ENCODE results near the gene LGALS4.
A peak's percentile ranks its signal among the peaks of the same experiment; 100 is the strongest.
"Not testable (repeated sequence)": the region's sequence is repeated elsewhere in the genome, so short reads cannot be mapped to it uniquely, and the experiment has no call there.

LGALS4 gene

DNA sequence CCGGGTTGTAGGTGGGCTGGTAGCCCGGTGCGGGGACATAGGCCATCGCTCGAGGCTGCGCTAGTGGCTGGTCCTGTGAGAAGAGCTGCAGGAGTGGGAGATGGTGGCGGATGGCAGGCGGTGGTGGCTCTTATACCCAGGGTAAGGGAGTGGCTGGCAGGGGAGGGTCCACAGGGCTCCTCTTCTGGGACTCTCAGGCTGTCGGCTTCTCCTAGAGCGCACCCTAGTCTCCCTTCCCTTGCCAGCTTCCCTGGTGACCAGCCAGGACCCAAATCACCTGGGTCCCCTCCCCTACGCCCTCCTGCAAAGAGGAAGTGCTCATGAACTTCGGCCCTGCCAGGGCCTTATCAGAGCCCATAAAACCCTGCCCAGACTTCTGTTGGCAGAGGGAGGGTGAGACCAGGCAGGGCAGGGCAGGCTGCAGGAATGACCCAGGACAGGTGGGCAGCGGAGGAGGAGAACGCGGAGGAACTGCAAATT, at the start of gene LGALS4:
Gene LGALS4 (minus strand): TSS at position 105 of the 480 bp plus-strand sequence. CDS start 59 bp downstream, at position 46.
- POLR2A ChIA-PET: no interaction called here
- CTCF ChIA-PET: no interaction called here
- TF ChIP-seq PKNOX1 (IDR thresholded peaks at IDR 0.05): no peak
- no peak for TF ChIP-seq SP1 (IDR thresholded peaks at IDR 0.05)
- TF ChIP-seq FOXA1 (IDR thresholded peaks at IDR 0.05): no peak
- no peak for TF ChIP-seq FOXM1 (IDR thresholded peaks at IDR 0.05; ENCODE audit: borderline replicate concordance)
- peak; percentile 3 for DNase-seq (ENCODE audit: extremely low spot score)

- no peak for DNase-seq (ENCODE audit: extremely low spot score)
- TF ChIP-seq ZNF384 (IDR thresholded peaks at IDR 0.05) (no peak), FOXM1 (IDR thresholded peaks at IDR 0.05; ENCODE audit: borderline replicate concordance) (no peak), NFRKB (IDR thresholded peaks at IDR 0.05) (no peak), PKNOX1 (IDR thresholded peaks at IDR 0.05) (no peak), L3MBTL2 (conservative IDR thresholded peaks at IDR 0.05) (no peak), BHLHE40 (IDR thresholded peaks at IDR 0.05; ENCODE audit: borderline replicate concordance) (no peak), SP1 (IDR thresholded peaks at IDR 0.05) (no peak), ELF4 (IDR thresholded peaks at IDR 0.05) (no peak)
- POLR2A ChIA-PET: no interaction called here
- CTCF ChIA-PET: no interaction called here
These were observed 48.6 kb upstream of the LGALS4 start for GRCh38 chr19:38861368-38861767.

- CTCF ChIA-PET: interaction anchor here (0.7 kb wide), 1 partner anchor 29 kb away, joined by 3 read pairs; no protein-coding TSS in a partner anchor
- DNase-seq (ENCODE audit: extremely low spot score); POLR2A ChIA-PET: not testable (repeated sequence)
These were observed 47.0 kb upstream of the LGALS4 start for GRCh38 chr19:38859631-38860204.

DNA sequence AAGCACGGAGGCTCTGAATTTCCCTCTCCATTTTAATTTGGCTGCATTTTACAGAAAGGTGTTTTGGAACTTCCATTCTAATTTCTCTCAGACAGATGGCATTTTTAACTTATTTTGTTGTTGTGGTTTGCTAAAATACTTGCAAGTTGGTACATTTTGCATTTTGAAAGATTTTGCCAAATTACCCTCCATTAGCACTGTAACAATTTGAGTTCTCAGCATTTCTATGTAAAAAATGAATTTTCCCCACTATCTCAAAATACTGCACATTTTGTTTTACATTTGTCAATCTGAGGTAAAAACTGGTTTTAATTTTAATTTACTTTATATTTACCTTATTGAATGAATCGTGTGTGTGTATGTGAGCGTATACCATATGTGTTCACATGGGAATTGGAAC, 44.1 kb upstream of the LGALS4 start:
- ChIA-PET CTCF (no interaction called here), POLR2A (no interaction called here)
- TF ChIP-seq SP1 (IDR thresholded peaks at IDR 0.05): no peak
- no peak for TF ChIP-seq FOXK2 (IDR thresholded peaks at IDR 0.05)
- no peak for TF ChIP-seq BHLHE40 (IDR thresholded peaks at IDR 0.05; ENCODE audit: borderline replicate concordance)
- TF ChIP-seq TARDBP (IDR thresholded peaks at IDR 0.05): no peak
- no peak for TF ChIP-seq LEF1 (IDR thresholded peaks at IDR 0.05; ENCODE audit: borderline replicate concordance)
- DNase-seq (ENCODE audit: extremely low spot score): no peak

- CTCF ChIA-PET; POLR2A ChIA-PET; DNase-seq (ENCODE audit: extremely low spot score): not testable (repeated sequence)
These were observed 43.0 kb upstream of the LGALS4 start for GRCh38 chr19:38855751-38856150.

DNA sequence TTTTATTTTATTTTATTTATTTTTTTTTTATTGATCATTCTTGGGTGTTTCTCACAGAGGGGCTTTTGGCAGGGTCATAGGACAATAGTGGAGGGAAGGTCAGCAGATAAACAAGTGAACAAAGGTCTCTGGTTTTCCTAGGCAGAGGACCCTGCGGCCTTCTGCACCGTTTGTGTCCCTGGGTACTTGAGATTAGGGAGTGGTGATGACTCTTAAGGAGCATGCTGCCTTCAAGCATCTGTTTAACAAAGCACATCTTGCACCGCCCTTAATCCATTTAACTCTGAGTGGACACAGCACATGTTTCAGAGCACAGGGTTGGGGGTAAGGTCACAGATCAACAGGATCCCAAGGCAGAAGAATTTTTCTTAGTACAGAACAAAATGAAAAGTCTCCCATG, 42.2 kb upstream of the LGALS4 start:
- POLR2A ChIA-PET; DNase-seq (ENCODE audit: extremely low spot score); CTCF ChIA-PET: not testable (repeated sequence)

GRCh38 chr19:38853214-38853613, 40.5 kb upstream of the LGALS4 start:
- no peak for TF ChIP-seq NFRKB (IDR thresholded peaks at IDR 0.05)
- no peak for TF ChIP-seq L3MBTL2 (conservative IDR thresholded peaks at IDR 0.05)
- TF ChIP-seq FOXA1 (IDR thresholded peaks at IDR 0.05): no peak
- TF ChIP-seq BHLHE40 (IDR thresholded peaks at IDR 0.05; ENCODE audit: borderline replicate concordance): no peak
- TF ChIP-seq FOXM1 (IDR thresholded peaks at IDR 0.05; ENCODE audit: borderline replicate concordance): no peak
- TF ChIP-seq ELF4 (IDR thresholded peaks at IDR 0.05): no peak
- no peak for TF ChIP-seq ARNT (IDR thresholded peaks at IDR 0.05)
- TF ChIP-seq SUZ12 (IDR thresholded peaks at IDR 0.05): no peak
- TF ChIP-seq SP1 (IDR thresholded peaks at IDR 0.05): no peak
- TF ChIP-seq LEF1 (IDR thresholded peaks at IDR 0.05; ENCODE audit: borderline replicate concordance): no peak
- TF ChIP-seq HDGF (IDR thresholded peaks at IDR 0.05; ENCODE audit: borderline replicate concordance): no peak
- TF ChIP-seq CTBP1 (IDR thresholded peaks at IDR 0.05; ENCODE audit: borderline replicate concordance): no peak
- TF ChIP-seq PKNOX1 (IDR thresholded peaks at IDR 0.05): no peak
- no peak for TF ChIP-seq FOXK2 (IDR thresholded peaks at IDR 0.05)
- no peak for TF ChIP-seq ZNF384 (IDR thresholded peaks at IDR 0.05)
- CTCF ChIA-PET: no interaction called here
- no peak for DNase-seq (ENCODE audit: extremely low spot score)
- POLR2A ChIA-PET: interaction anchor here (1.0 to 2.3 kb wide), 5 partner anchors 10 to 77 kb away, joined by 3 to 14 read pairs (median 4); partner anchors contain the start of genes MRPS12, NFKBIB, SARS2 and SIRT2
